Hepatocyte (in vitro differentiated cells): Measurements from ENCODE around the gene UQCC3.

Experiments
- CTCF ChIP-seq: fragments of 200-600 bp; sonication (generic); IDR thresholded peaks from 2 replicates; pipeline ENCODE4 v1.5.1; 2016; ENCODE audit warnings: antibody characterized with exemption, mild to moderate bottlenecking; ENCODE audit not compliant: poor library complexity
- EZH2 ChIP-seq: fragments of 200-600 bp; sonication (generic); IDR thresholded peaks from 2 replicates; pipeline ENCODE4 v1.6.1; 2016; ENCODE audit warnings: antibody characterized with exemption, mild to moderate bottlenecking, borderline replicate concordance

GRCh38 chr11:62707277-62707861 lies 35.9 kb downstream of the UQCC3 start, which contains the start of the genes BSCL2 and GNG3:
- no peak for TF ChIP-seq CTCF
- TF ChIP-seq EZH2 = no peak
